ENCODE results near the gene SLC25A44. TPM values are rescaled to one million over a fixed set of nuclear protein-coding genes. Genes with fewer than 3 reads are reported as not detected.
A peak's percentile ranks its signal among the peaks of the same experiment; 100 is the strongest.

Gene SLC25A44
- polyA plus RNA-seq, 1 donor, result 35.4 TPM

DNA sequence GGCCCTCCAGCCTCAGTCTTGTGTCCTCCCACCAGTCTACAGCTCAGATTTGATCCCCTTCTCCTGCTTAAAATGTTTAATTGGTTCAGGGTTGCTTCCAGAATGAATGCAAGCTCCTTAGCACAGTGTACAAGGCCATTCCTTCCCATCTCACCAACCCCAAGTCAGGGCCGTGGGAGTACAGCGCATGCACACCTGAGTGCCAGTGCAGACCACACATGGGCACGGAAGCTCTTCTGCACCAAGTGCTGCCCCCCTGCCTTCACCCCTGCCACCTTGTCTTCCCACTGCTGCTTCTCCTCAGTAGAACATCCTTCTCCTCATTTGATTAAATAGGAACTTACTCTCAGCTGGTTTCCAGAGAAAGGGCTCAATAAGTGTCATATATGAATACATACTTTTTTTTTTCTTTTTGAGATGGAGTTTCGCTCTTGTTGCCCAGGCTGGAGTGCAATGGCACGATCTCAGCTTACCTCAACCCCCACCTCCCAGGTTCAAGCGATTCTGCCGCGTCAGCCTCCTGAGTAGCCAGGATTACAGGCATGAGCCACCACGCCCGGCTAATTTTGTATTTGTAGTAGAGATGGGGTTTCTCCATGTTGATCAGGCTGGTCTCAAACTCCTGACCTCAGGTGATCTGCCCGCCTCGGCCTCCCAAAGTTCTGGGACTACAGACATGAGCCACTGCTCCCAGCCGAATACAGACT is 28.2 kb downstream of the SLC25A44 start:
- no peaks in the 10 kb centered on the region for H3K9me3 ChIP-seq (ENCODE audit: control insufficient read depth, low read depth, low read length)
- WGBS (ENCODE audit: insufficient coverage, low lambda C conversion rate), result no CpG with 5 or more reads among the region's 13 CpGs
- H3K27me3 ChIP-seq (ENCODE audit: control insufficient read depth, insufficient read depth, low read length), result no peaks in the 10 kb centered on the region
- H3K4me3 ChIP-seq (ENCODE audit: low read length), result no peak overlapping the region
- DNase-seq, result no peak
- peaks cover 56% of the 10 kb centered on the region for H3K36me3 ChIP-seq (ENCODE audit: control insufficient read depth, insufficient read depth, low read length)
- no peak overlapping the region for H3K27ac ChIP-seq (ENCODE audit: low read length)
- H3K4me1 ChIP-seq (ENCODE audit: control insufficient read depth, insufficient read depth, low read length), result no peaks in the 10 kb centered on the region

DNA sequence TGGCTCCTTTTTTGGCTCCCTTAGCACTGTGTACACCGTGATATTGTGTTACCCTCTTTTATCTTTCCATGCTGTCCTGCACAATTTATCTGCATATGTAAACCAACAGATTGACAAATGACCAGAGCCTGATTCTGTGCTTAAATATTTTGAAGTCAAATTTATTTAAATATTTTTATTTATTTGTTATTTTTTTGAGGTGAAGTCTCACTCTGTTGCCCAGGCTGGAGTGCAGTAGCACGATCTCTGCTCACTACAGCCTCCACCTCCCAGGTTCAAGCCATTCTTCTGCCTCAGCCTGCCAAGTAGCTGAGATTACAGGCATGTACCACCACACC is 31.7 kb downstream of the SLC25A44 start:
- no peak overlapping the region for H3K4me3 ChIP-seq (ENCODE audit: low read length)
- H3K27ac ChIP-seq (ENCODE audit: low read length), result no peak overlapping the region
- H3K9me3 ChIP-seq (ENCODE audit: control insufficient read depth, low read depth, low read length), result no peaks in the 10 kb centered on the region
- no peak for DNase-seq
- WGBS (ENCODE audit: insufficient coverage, low lambda C conversion rate), result no CpG with 5 or more reads among the region's 2 CpGs
- H3K36me3 ChIP-seq (ENCODE audit: control insufficient read depth, insufficient read depth, low read length), result peaks cover 64% of the 10 kb centered on the region
- no peaks in the 10 kb centered on the region for H3K4me1 ChIP-seq (ENCODE audit: control insufficient read depth, insufficient read depth, low read length)
- no peaks in the 10 kb centered on the region for H3K27me3 ChIP-seq (ENCODE audit: control insufficient read depth, insufficient read depth, low read length)

DNA sequence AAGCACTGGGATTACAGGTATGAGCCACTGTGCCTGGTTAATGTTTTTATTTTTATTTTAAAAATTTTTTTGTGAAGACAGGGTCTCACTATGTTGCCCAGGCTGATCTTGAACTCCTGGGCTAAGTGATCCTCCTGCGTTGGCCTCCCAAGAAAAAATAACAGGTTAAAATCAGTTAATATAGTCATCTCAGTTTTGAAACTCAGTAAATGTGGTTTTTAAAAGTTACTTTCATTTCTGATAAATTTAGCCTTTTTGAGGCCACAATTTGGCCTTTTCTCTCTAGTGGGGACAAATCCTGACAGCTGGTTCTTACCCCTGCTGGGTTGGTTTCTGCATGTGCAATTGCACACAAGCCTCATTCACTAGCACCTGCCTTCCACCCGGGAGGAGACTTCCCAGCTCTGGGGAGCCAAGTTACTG is 32.2 kb downstream of the SLC25A44 start:
- WGBS (ENCODE audit: insufficient coverage, low lambda C conversion rate), result no CpG with 5 or more reads among the region's 2 CpGs
- Histone ChIP-seq H3K27ac (ENCODE audit: low read length) (no peak overlapping the region), H3K4me1 (ENCODE audit: control insufficient read depth, insufficient read depth, low read length) (no peaks in the 10 kb centered on the region)

DNA sequence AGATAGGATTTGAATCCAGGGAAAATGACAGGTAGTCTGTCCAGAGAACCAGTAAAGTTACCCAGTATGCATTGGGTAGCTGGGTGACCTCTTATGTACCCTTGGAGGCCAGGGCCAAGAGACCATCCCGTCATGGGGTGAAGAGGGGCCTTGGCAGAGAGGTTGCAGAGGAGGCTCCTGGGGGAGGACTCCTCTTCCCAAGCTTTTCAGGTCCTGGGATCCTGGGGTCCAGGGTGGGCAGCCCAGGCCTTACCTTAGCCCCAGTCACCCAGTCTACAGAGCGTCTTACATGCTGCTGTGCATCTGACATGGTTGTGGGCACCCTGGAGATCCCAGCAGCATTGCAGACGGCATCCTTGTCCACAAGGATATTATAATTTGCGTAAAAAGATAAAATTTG is 32.9 kb downstream of the SLC25A44 start:
- H3K36me3 ChIP-seq (ENCODE audit: control insufficient read depth, insufficient read depth, low read length), result peaks cover 54% of the 10 kb centered on the region
- H3K4me3 ChIP-seq (ENCODE audit: low read length), result no peak overlapping the region
- no peak for DNase-seq
- no peaks in the 10 kb centered on the region for H3K4me1 ChIP-seq (ENCODE audit: control insufficient read depth, insufficient read depth, low read length)
- whole genome bisulfite sequencing (ENCODE audit: insufficient coverage, low lambda C conversion rate), result no CpG with 5 or more reads among the region's 4 CpGs
- no peak overlapping the region for H3K27ac ChIP-seq (ENCODE audit: low read length)
- H3K9me3 ChIP-seq (ENCODE audit: control insufficient read depth, low read depth, low read length), result no peaks in the 10 kb centered on the region
- H3K27me3 ChIP-seq (ENCODE audit: control insufficient read depth, insufficient read depth, low read length), result no peaks in the 10 kb centered on the region

More for the DNA sequence above, 32.2 kb downstream of the SLC25A44 start:
- Histone ChIP-seq H3K4me3 (ENCODE audit: low read length) (no peak overlapping the region), H3K27me3 (ENCODE audit: control insufficient read depth, insufficient read depth, low read length) (no peaks in the 10 kb centered on the region), H3K36me3 (ENCODE audit: control insufficient read depth, insufficient read depth, low read length) (peaks cover 59% of the 10 kb centered on the region), H3K9me3 (ENCODE audit: control insufficient read depth, low read depth, low read length) (no peaks in the 10 kb centered on the region)
- no peak for DNase-seq

DNA sequence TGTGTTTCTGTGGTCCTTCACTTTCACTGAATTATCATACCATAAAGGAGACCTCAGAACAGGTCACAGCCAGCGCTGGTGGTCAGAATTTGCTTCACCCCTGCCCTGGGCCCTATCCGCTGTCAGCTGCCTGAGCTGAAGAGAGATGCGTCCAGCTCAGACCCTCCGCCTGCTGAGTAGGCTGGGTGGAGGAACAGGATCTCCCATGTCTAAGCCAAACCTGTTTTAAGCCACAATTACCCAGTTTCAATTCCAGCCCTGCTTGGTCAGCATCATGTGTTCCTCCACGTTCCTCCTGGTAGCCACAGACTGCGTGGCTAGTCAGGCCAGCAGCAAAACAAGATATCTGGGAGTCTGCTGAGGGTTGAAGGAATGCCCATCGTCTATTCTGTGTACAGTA is 34.6 kb downstream of the SLC25A44 start:
- peaks cover 46% of the 10 kb centered on the region for H3K36me3 ChIP-seq (ENCODE audit: control insufficient read depth, insufficient read depth, low read length)
- no peaks in the 10 kb centered on the region for H3K9me3 ChIP-seq (ENCODE audit: control insufficient read depth, low read depth, low read length)
- H3K27ac ChIP-seq (ENCODE audit: low read length), result no peak overlapping the region
- H3K4me1 ChIP-seq (ENCODE audit: control insufficient read depth, insufficient read depth, low read length), result peaks cover 3% of the 10 kb centered on the region
- no peaks in the 10 kb centered on the region for H3K27me3 ChIP-seq (ENCODE audit: control insufficient read depth, insufficient read depth, low read length)
- no CpG with 5 or more reads among the region's 7 CpGs for WGBS (ENCODE audit: insufficient coverage, low lambda C conversion rate)
- no peak for DNase-seq
- H3K4me3 ChIP-seq (ENCODE audit: low read length), result no peak overlapping the region

DNA sequence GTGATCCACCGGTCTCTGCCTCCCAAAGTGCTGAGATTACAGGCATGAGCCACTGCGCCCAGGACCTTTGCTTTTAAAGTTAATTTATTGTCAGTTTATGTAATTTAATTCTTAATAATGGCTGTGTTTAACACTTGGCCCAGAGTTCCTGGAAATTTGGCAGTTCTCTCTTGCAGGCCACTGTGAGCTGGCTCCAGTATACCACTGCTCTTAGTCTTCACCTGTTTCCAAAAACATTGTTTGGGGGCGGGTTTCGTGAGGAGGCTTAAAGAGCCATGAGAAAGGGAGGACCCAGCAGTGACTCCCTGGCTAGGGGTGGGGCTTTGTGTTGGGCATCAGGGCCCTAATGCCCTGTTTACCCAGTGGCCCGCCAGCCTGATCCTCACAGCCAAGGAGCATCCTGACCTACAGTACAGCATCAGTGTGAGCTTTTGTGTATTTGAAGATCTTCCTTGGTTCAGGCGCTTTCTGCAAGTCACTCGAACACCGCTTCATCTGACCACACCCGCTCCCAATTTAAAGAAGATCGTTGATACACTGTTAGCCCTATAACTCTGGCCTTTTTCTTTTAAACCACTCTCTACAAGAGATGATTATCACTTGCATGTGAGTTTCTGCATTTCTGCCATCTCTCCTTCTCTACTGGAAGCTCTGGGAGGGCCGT is 36.0 kb downstream of the SLC25A44 start:
- Histone ChIP-seq H3K9me3 (ENCODE audit: control insufficient read depth, low read depth, low read length) (no peaks in the 10 kb centered on the region), H3K27me3 (ENCODE audit: control insufficient read depth, insufficient read depth, low read length) (no peaks in the 10 kb centered on the region), H3K36me3 (ENCODE audit: control insufficient read depth, insufficient read depth, low read length) (peaks cover 49% of the 10 kb centered on the region), H3K4me1 (ENCODE audit: control insufficient read depth, insufficient read depth, low read length) (peaks cover 3% of the 10 kb centered on the region), H3K4me3 (ENCODE audit: low read length) (no peak overlapping the region), H3K27ac (ENCODE audit: low read length) (no peak overlapping the region)
- DNase-seq, result no peak
- 96% methylated on average over 4 of the region's 11 CpGs for WGBS (ENCODE audit: insufficient coverage, low lambda C conversion rate)

DNA sequence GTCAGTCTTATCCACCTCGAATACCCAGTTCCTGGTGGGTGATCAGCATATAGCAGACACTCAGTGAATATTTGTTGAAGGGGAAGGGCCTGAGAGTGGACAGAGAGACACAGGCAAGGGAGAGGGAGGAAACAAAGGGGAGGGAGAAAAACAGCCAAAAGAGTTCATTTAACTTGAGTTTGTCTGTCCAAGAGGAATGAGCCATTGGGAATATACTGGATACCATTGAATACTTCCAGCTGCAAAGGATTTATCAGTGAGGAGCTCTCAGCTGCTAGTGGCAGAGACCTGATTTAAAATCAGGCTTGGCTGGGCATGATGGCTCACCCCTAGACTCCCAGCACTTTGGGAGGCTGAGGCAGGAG is 36.6 kb downstream of the SLC25A44 start:
- Histone ChIP-seq H3K27ac (ENCODE audit: low read length) (no peak overlapping the region), H3K4me3 (ENCODE audit: low read length) (no peak overlapping the region), H3K9me3 (ENCODE audit: control insufficient read depth, low read depth, low read length) (no peaks in the 10 kb centered on the region), H3K27me3 (ENCODE audit: control insufficient read depth, insufficient read depth, low read length) (no peaks in the 10 kb centered on the region), H3K36me3 (ENCODE audit: control insufficient read depth, insufficient read depth, low read length) (peaks cover 49% of the 10 kb centered on the region), H3K4me1 (ENCODE audit: control insufficient read depth, insufficient read depth, low read length) (peaks cover 3% of the 10 kb centered on the region)
- WGBS (ENCODE audit: insufficient coverage, low lambda C conversion rate), result no CpG with 5 or more reads among the region's 1 CpG
- no peak for DNase-seq

DNA sequence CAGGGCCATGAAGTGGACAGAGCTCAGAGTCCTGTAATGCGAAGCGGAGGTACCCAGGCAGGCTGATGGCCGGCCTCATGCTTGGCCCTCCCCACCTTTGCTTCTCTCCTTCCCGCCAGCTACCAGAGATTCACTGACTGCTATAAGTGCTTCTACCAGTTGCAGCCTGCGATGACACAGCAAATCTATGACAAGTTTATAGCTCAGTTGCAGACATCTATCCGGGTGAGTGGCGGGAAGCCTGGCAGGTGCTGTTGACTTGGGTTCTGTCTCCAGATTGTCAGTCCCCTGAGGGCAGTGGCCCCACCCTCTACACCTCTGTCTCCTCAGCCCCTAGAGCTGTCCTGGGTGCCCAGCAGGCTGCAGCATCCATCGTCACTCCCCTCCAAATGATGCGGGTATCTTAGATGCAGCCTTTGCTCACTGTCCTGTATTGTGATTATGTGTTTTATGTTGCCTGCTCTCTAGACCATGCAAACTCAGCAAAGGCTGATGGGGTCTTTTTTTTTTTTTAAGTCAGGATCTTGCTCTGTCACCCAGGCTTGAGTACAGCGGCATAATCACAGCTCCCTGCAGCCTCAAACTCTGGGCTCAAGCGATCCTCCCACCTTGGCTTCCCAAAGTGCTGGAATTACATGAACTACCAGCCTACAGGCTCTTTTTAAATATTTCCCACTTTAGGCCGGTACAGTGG is 38.4 kb downstream of the SLC25A44 start:
- Histone ChIP-seq H3K4me3 (ENCODE audit: low read length) (no peak overlapping the region), H3K27me3 (ENCODE audit: control insufficient read depth, insufficient read depth, low read length) (no peaks in the 10 kb centered on the region), H3K36me3 (ENCODE audit: control insufficient read depth, insufficient read depth, low read length) (peaks cover 53% of the 10 kb centered on the region), H3K9me3 (ENCODE audit: control insufficient read depth, low read depth, low read length) (no peaks in the 10 kb centered on the region), H3K27ac (ENCODE audit: low read length) (no peak overlapping the region), H3K4me1 (ENCODE audit: control insufficient read depth, insufficient read depth, low read length) (peaks cover 3% of the 10 kb centered on the region)
- DNase-seq, result no peak
- no CpG with 5 or more reads among the region's 12 CpGs for WGBS (ENCODE audit: insufficient coverage, low lambda C conversion rate)

DNA sequence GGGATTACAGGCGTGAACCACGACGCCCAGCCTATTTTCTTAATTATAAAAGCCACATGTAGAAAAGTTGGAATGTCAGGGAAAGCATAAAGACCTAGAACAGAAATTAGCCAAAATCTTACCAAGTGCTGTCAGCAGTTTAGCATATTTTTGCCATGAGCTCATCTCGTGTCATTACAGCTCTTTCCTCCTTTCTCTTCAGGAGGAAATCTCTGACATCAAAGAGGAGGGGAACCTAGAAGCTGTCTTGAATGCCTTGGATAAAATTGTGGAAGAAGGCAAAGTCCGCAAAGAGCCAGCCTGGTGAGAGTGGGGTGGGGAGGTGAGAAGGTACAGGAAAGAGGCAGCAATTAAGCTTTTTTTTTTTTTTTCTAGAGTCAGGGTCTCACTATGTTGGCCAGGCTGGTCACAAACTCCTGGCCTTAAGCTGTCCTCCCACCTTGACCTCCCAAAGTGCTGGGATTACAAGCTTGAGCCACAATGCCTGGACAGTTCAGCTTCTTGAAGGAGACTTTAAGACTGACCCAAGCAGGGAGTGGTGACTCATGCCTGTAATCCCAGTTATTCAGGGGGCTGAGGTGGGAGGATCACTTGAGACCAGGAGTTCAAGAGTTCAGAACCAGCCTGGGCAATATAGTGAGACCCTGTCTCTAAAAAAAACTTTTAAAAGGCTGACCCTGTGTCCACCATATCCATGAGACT is 39.7 kb downstream of the SLC25A44 start:
- H3K27me3 ChIP-seq (ENCODE audit: control insufficient read depth, insufficient read depth, low read length), result no peaks in the 10 kb centered on the region
- DNase-seq, result peak; percentile 35 to 67
- H3K27ac ChIP-seq (ENCODE audit: low read length), result no peak overlapping the region
- no peak overlapping the region for H3K4me3 ChIP-seq (ENCODE audit: low read length)
- no peaks in the 10 kb centered on the region for H3K9me3 ChIP-seq (ENCODE audit: control insufficient read depth, low read depth, low read length)
- H3K36me3 ChIP-seq (ENCODE audit: control insufficient read depth, insufficient read depth, low read length), result peaks cover 60% of the 10 kb centered on the region
- no CpG with 5 or more reads among the region's 5 CpGs for WGBS (ENCODE audit: insufficient coverage, low lambda C conversion rate)
- peaks cover 3% of the 10 kb centered on the region for H3K4me1 ChIP-seq (ENCODE audit: control insufficient read depth, insufficient read depth, low read length)

DNA sequence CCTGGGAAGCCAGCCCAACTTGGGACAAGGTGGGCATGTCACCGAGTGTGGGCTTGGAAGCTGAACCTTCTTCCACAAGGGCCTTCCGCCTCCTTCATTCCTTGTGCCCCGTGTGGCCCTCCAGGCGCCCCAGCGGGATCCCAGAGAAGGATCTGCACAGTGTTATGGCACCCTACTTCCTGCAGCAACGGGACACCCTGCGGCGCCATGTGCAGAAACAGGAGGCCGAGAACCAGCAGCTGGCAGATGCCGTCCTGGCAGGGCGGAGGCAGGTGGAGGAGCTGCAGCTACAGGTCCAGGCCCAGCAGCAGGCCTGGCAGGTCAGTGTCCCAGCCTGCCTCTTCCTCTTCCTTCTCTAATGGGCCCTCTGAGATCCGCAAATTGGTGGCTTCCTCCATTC is 42.3 kb downstream of the SLC25A44 start:
- Histone ChIP-seq H3K9me3 (ENCODE audit: control insufficient read depth, low read depth, low read length) (no peaks in the 10 kb centered on the region), H3K4me1 (ENCODE audit: control insufficient read depth, insufficient read depth, low read length) (peaks cover 3% of the 10 kb centered on the region), H3K36me3 (ENCODE audit: control insufficient read depth, insufficient read depth, low read length) (peaks cover 71% of the 10 kb centered on the region), H3K4me3 (ENCODE audit: low read length) (no peak overlapping the region), H3K27ac (ENCODE audit: low read length) (no peak overlapping the region), H3K27me3 (ENCODE audit: control insufficient read depth, insufficient read depth, low read length) (no peaks in the 10 kb centered on the region)
- no peak for DNase-seq
- WGBS (ENCODE audit: insufficient coverage, low lambda C conversion rate), result no CpG with 5 or more reads among the region's 12 CpGs

Measured in large intestine (tissue), 3 donors.